Aorta (tissue), 5 donors: ENCODE measurements around the gene SMYD1. TPM values are rescaled to one million over a fixed set of nuclear protein-coding genes. Genes with fewer than 3 reads are reported as not detected.

Experiments
- ATAC-seq: fragments of 200-7000 bp; cut with Tn5 transposase; one replicate; pipeline ENCODE4 v1.9.1; 2022; ENCODE audit warnings: moderate library complexity; ENCODE audit not compliant: low FRiP score
- DNase-seq, 2 donors: peaks; one replicate each; pipeline ENCODE4 v3.0.0-alpha.2; 2020
- H3K27ac ChIP-seq, 2 donors: one replicate each; pipeline ENCODE4 v1.5.1; 2013; ENCODE audit warnings: low read length in 2 of 2, mild to moderate bottlenecking in 2 of 2, moderate library complexity in 2 of 2, control low read depth in 1 of 2, inconsistent platforms in 1 of 2, low read depth in 1 of 2
- H3K27me3 ChIP-seq, 2 donors: one replicate each; pipeline ENCODE4 v1.6.1; 2013; ENCODE audit warnings: control low read depth in 1 of 2, low read length in 1 of 2, mild to moderate bottlenecking in 1 of 2, moderate library complexity in 1 of 2; ENCODE audit not compliant: insufficient read depth in 2 of 2, control insufficient read depth in 1 of 2
- H3K36me3 ChIP-seq, 2 donors: one replicate each; pipeline ENCODE4 v1.6.1; 2013; ENCODE audit warnings: control low read depth in 1 of 2, low read length in 1 of 2, mild to moderate bottlenecking in 1 of 2; ENCODE audit not compliant: insufficient read depth in 2 of 2, control insufficient read depth in 1 of 2
- H3K4me1 ChIP-seq, 2 donors: one replicate each; pipeline ENCODE4 v1.6.1; 2013; ENCODE audit warnings: low read length in 2 of 2, control low read depth in 1 of 2, mild to moderate bottlenecking in 1 of 2, moderate library complexity in 1 of 2; ENCODE audit not compliant: insufficient read depth in 2 of 2, control insufficient read depth in 1 of 2
- H3K4me3 ChIP-seq, 2 donors: one replicate each; pipeline ENCODE4 v1.5.1; 2013; ENCODE audit warnings: low read length in 2 of 2, control low read depth in 1 of 2, mild to moderate bottlenecking in 1 of 2
- H3K9me3 ChIP-seq: one replicate; pipeline ENCODE4 v1.6.1; 2013; ENCODE audit warnings: mild to moderate bottlenecking, low read length; ENCODE audit not compliant: control insufficient read depth
- WGBS, 2 donors: extraction: QIAGEN DNeasy Blood & Tissue Kit; methylation state at CpG; one replicate each; pipeline ENCODE4 v1.1.7; 2013; 5-methylcytosine and 5-hydroxymethylcytosine counted together
- intact Hi-C, 2 donors: fragments of 100-400 bp; cut with DNase I; formaldehyde crosslinking; loops; one replicate each; pipeline versions ENCODE4 v1.14.2 to v1.15.0; 2022
- polyA plus RNA-seq, 2 donors: library from polyadenylated mRNA; stranded (reverse); fragments of 200-250 nt; gene quantifications; one replicate each; pipeline ENCODE4 v1.2.3, GENCODE V29; 2013
- total RNA-seq, 2 donors: library from RNA; stranded (reverse); fragmentation: NEBNext Ultra II Directional; extraction: Animal tissue kit (Norgen Biotek cat#: 25700); gene quantifications; one replicate each; pipeline ENCODE4 v1.2.1, GENCODE V29; 2021
- donor health status: healthy with polysubstance abuse.
- donor health status: Bipolar disorder and iron deficiency.
- donor health status: DM: no; HTN: no; CAD: no.
- donor health status: DM: no; HTN: no; CAD: no.
- donor health status: DM: yes; HTN: yes; CAD: no.

The SMYD1 gene
- total and polyA plus RNA-seq, 4 donors, result under 0.01 TPM; not detected in 3

DNA sequence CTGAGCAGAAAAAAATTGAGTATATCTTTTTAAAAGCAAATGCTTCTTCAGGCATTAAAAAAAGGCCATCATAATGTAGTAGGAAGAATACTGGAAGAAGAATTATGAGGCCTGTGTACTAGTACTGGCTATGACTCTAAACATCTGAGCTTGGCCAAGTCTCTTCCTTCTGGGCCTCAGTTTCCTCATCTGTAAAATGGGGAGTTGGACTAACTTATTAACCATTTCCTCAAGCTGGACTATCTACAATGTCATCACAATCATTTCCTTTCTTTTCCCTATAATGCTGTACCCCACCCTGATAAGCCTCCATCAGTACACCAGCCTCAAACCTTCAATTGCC, 30.9 kb downstream of the SMYD1 start:
- ATAC-seq (no peak), DNase-seq (no peak)
- Histone ChIP-seq H3K4me1 (no peaks in the 10 kb centered on the region), H3K4me3 (no peak overlapping the region), H3K27ac (no peak overlapping the region), H3K27me3 (no peaks in the 10 kb centered on the region), H3K36me3 (no peaks in the 10 kb centered on the region), H3K9me3 (no peaks in the 10 kb centered on the region)
- intact Hi-C loops, result no loop called here

GRCh38 chr2:88099798-88100488, 32.3 kb downstream of the SMYD1 start:
- intact Hi-C loops, result no loop called here
- no peak for ATAC-seq

DNA sequence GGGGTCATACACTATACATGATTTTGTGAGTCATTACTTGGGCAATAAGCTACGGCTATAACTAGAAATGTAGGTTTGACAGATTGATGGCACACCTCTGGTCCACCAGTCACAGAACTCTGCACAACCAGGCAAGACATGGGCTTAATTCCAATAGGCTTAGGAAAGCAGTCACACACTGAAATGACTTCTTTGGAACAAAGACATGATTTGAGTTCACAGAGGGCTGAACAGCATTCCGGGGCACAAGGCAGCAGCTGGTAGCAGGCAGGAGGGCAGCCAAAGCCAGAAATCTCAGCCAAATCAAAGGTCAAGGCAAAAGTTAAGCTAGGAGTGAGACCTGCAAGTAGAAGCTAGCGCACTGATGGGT, 32.8 kb downstream of the SMYD1 start:
- Histone ChIP-seq H3K36me3 (no peaks in the 10 kb centered on the region), H3K27me3 (no peaks in the 10 kb centered on the region), H3K9me3 (no peaks in the 10 kb centered on the region), H3K27ac (no peak overlapping the region), H3K4me3 (no peak overlapping the region), H3K4me1 (no peaks in the 10 kb centered on the region)
- no peak for DNase-seq
- intact Hi-C loops, result no loop called here
- 36 to 39% methylated on average over 3 of the region's 3 CpGs for WGBS, 2 donors
- no peak for ATAC-seq

More at GRCh38 chr2:88099798-88100488, 32.3 kb downstream of the SMYD1 start:
- Histone ChIP-seq H3K4me1 (no peaks in the 10 kb centered on the region), H3K4me3 (no peak overlapping the region), H3K36me3 (no peaks in the 10 kb centered on the region), H3K27ac (no peak overlapping the region), H3K9me3 (no peaks in the 10 kb centered on the region), H3K27me3 (no peaks in the 10 kb centered on the region)
- 17 to 44% methylated on average over 5 of the region's 5 CpGs for WGBS, 2 donors
- no peak for DNase-seq

DNA sequence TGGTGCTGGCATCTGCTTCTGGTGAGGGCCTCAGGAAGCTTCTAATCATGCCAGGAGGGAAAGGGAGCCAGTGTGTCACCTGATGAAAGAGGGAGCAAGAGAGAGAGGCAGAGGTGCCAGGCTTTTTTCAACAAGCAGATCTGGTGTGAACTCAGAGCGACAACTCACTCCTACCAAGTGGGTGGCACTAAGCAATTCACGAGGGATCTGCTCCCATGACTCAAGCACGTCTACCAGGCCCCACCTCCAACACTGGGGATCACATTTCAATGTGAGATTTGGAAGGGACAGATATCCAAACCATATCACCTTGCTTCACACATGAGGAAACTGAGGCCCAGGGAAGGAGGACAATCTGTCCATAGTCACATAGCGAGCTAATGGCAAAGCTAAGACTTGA, 41.2 kb downstream of the SMYD1 start:
- no peaks in the 10 kb centered on the region for H3K27me3 ChIP-seq
- ATAC-seq (no peak), DNase-seq (no peak)
- H3K9me3 ChIP-seq, result peaks cover 4% of the 10 kb centered on the region
- WGBS, 2 donors, result 64 to 72% methylated on average over 4 of the region's 4 CpGs
- H3K36me3 ChIP-seq, result no peaks in the 10 kb centered on the region
- intact Hi-C loops, result no loop called here
- no peaks in the 10 kb centered on the region for H3K4me1 ChIP-seq
- H3K4me3 ChIP-seq, result no peak overlapping the region
- H3K27ac ChIP-seq, result no peak overlapping the region

DNA sequence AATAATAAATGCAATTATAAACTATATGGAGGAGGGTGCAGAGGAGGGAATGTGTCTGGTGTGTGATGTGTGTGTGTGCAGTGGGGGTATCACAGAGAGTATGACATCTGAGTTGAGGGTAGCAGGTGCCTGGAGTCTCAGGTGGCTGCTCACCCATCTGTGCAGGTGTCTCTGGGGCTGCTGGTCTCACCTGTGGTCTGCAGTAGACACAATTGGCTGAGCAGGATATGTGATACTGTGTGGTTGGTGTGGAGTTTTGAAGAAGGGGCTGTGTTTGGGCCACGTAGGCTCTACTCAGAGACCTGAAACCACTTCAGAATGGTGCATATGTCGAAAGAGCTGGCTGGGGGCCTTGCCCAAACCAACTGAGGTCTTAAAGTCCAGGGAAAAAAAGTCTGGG, 43.2 kb downstream of the SMYD1 start:
- intact Hi-C loops, result no loop called here
- ATAC-seq, result no peak
- no peaks in the 10 kb centered on the region for H3K36me3 ChIP-seq

GRCh38 chr2:88113069-88113468, 45.4 kb downstream of the SMYD1 start:
- 84 to 88% methylated on average over 2 of the region's 2 CpGs for WGBS, 2 donors
- H3K4me1 ChIP-seq, result no peaks in the 10 kb centered on the region
- H3K27ac ChIP-seq, result no peak overlapping the region
- no peak for DNase-seq
- H3K9me3 ChIP-seq, result no peaks in the 10 kb centered on the region
- intact Hi-C loops, result no loop called here
- no peaks in the 10 kb centered on the region for H3K36me3 ChIP-seq
- no peak for ATAC-seq
- no peak overlapping the region for H3K4me3 ChIP-seq
- no peaks in the 10 kb centered on the region for H3K27me3 ChIP-seq

More for the DNA sequence above, 43.2 kb downstream of the SMYD1 start:
- no peak for DNase-seq
- Histone ChIP-seq H3K4me3 (no peak overlapping the region), H3K4me1 (no peaks in the 10 kb centered on the region), H3K27me3 (no peaks in the 10 kb centered on the region), H3K27ac (no peak overlapping the region), H3K9me3 (peaks cover 4% of the 10 kb centered on the region)
- 74 to 84% methylated on average over 2 of the region's 2 CpGs for WGBS, 2 donors

DNA sequence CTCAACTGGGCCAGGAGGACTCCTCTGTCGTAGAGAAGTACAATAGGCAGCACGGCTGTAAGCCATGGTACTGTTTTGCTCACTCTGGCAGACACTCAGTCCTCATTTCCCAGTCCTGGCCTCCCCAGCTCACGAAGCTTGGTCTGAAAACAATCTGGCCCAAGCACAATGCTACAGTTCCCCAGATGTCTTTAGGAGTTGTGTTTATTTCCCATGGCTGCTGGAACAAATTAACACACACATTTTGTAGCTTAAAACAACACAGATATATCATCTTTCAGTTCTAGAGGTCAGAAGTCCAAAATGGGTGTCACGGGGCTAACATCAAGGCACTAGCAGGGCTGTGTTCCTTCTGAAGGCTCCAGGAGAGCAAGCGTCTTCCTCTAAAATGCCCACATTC, 47.3 kb downstream of the SMYD1 start:
- intact Hi-C loops, result no loop called here
- 23 to 27% methylated on average over 5 of the region's 5 CpGs for WGBS, 2 donors
- no peaks in the 10 kb centered on the region for H3K27me3 ChIP-seq
- H3K4me3 ChIP-seq, result no peak overlapping the region
- H3K4me1 ChIP-seq, result no peaks in the 10 kb centered on the region
- ATAC-seq, result no peak
- no peaks in the 10 kb centered on the region for H3K36me3 ChIP-seq
- H3K9me3 ChIP-seq, result no peaks in the 10 kb centered on the region
- DNase-seq, result no peak
- H3K27ac ChIP-seq, result no peak overlapping the region

DNA sequence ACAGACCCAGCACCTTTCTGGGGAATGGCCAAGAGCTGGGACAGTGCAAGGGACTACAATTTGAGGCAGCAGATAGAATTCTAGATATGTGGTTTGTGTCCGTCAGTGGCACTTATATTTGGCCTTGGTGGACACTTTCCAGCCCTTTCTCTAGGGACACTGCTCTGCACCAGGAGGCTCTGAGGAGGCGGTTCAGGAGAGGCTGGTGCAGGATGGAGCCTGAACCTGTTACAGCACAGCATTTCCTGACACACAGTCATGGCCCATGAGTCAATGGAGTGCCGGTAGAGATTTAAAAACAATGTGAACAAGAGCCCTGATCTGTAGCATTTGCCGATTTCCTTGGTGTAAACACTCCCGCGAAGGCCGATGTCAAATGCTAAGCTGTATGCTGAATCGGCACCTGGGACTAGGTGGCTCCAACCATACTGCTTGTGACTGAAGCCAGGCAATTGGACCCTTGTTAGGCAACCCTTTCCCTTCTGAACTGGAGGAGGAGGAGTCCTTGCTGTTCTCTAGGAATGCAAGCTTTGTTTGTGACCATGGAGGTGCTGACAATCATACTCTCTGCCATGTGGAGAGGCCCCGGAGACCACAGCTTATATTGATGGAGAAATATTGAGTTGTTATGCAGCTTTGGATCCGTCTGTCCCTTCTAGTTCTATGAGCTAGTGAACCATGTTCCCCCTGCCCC, 48.3 kb downstream of the SMYD1 start:
- no peak overlapping the region for H3K4me3 ChIP-seq
- intact Hi-C loops, result no loop called here

GRCh38 chr2:88116669-88117432, 49.2 kb downstream of the SMYD1 start:
- Histone ChIP-seq H3K9me3 (no peaks in the 10 kb centered on the region), H3K36me3 (no peaks in the 10 kb centered on the region), H3K27ac (no peak overlapping the region), H3K27me3 (no peaks in the 10 kb centered on the region), H3K4me3 (no peak overlapping the region), H3K4me1 (no peaks in the 10 kb centered on the region)
- intact Hi-C loops, result no loop called here
- ATAC-seq (no peak), DNase-seq (no peak)
- 90% methylated on average over 18 of the region's 18 CpGs for WGBS, 2 donors

More for the DNA sequence above, 48.3 kb downstream of the SMYD1 start:
- no peaks in the 10 kb centered on the region for H3K9me3 ChIP-seq
- WGBS, 2 donors, result 83 to 91% methylated on average over 10 of the region's 10 CpGs
- H3K27me3 ChIP-seq, result no peaks in the 10 kb centered on the region
- H3K36me3 ChIP-seq, result no peaks in the 10 kb centered on the region
- no peaks in the 10 kb centered on the region for H3K4me1 ChIP-seq
- H3K27ac ChIP-seq, result no peak overlapping the region
- ATAC-seq (no peak), DNase-seq (no peak)
